Measurements from ENCODE around the gene CYP3A5.

Gene CYP3A5

GRCh38 chr7:99621271-99621670 is 58.5 kb downstream of the CYP3A5 start:
- no peaks in the 10 kb centered on the region for H4K20me1 ChIP-seq (ENCODE audit: insufficient read depth, low read length)
- no peak for DNase-seq
- H2AFZ ChIP-seq (ENCODE audit: low read length): no peak overlapping the region
- H3K27me3 ChIP-seq (replicated peaks; ENCODE audit: insufficient read depth, low read length): no peaks in the 10 kb centered on the region
- H3K27ac ChIP-seq (ENCODE audit: low read length): no peak overlapping the region
- H3K4me2 ChIP-seq (ENCODE audit: low read depth, low read length): no peak overlapping the region
- peaks cover 12% of the 10 kb centered on the region for H3K36me3 ChIP-seq (replicated peaks; ENCODE audit: insufficient read depth, low read length)
- H3F3A ChIP-seq (ENCODE audit: insufficient read depth, low read length): no peaks in the 10 kb centered on the region
- peaks cover 45% of the 10 kb centered on the region for H3K79me2 ChIP-seq (ENCODE audit: low read length)
- TF ChIP-seq EZH2 (optimal IDR thresholded peaks at IDR 0.05; ENCODE audit: low read depth, low read length) (no peak), EZH2phosphoT487 (IDR thresholded peaks at IDR 0.05; ENCODE audit: low read length) (no peak)
- TF ChIP-seq, protein P1, sequence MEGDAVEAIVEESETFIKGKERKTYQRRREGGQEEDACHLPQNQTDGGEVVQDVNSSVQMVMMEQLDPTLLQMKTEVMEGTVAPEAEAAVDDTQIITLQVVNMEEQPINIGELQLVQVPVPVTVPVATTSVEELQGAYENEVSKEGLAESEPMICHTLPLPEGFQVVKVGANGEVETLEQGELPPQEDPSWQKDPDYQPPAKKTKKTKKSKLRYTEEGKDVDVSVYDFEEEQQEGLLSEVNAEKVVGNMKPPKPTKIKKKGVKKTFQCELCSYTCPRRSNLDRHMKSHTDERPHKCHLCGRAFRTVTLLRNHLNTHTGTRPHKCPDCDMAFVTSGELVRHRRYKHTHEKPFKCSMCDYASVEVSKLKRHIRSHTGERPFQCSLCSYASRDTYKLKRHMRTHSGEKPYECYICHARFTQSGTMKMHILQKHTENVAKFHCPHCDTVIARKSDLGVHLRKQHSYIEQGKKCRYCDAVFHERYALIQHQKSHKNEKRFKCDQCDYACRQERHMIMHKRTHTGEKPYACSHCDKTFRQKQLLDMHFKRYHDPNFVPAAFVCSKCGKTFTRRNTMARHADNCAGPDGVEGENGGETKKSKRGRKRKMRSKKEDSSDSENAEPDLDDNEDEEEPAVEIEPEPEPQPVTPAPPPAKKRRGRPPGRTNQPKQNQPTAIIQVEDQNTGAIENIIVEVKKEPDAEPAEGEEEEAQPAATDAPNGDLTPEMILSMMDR (IDR thresholded peaks at IDR 0.05; ENCODE audit: low read length): no peak
- no peak overlapping the region for H3K9ac ChIP-seq (ENCODE audit: low read length)
- H3K4me1 ChIP-seq (ENCODE audit: low read length): peaks cover 5% of the 10 kb centered on the region
- H3K9me2 ChIP-seq (replicated peaks; ENCODE audit: insufficient read depth, low read length): no peaks in the 10 kb centered on the region
- no peaks in the 10 kb centered on the region for H3K9me3 ChIP-seq (replicated peaks; ENCODE audit: insufficient read depth, low read length)
- H3K4me3 ChIP-seq (ENCODE audit: low read length): no peak overlapping the region

DNA sequence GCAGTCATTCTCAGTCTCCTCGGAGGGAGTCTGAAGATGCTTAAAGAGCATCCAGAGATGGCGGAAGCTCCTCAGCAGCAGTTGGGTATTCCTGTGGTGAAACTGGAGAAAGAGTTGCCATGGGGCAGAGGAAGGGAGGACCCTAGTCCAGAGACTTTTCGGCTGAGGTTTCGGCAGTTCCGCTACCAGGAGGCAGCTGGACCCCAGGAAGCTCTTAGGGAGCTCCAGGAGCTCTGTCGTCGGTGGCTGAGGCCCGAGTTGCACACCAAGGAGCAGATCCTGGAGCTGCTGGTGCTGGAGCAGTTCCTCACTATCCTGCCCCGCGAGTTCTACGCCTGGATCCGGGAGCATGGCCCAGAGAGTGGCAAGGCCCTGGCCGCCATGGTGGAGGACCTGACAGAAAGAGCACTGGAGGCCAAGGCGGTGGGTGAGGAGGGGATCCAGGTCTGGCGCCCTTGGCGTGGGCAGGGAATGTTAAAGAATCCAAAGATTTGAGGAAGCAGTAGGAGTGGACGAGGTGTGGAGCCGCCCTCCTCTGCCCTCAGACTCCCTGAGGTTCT is 60.1 kb downstream of the CYP3A5 start:
- no peak overlapping the region for H3K4me2 ChIP-seq (ENCODE audit: low read depth, low read length)
- TF ChIP-seq EZH2 (optimal IDR thresholded peaks at IDR 0.05; ENCODE audit: low read depth, low read length): no peak
- TF ChIP-seq, protein P1 (IDR thresholded peaks at IDR 0.05; ENCODE audit: low read length): no peak
- TF ChIP-seq EZH2phosphoT487 (IDR thresholded peaks at IDR 0.05; ENCODE audit: low read length): no peak

GRCh38 chr7:99618726-99619125 is 61.1 kb downstream of the CYP3A5 start:
- Histone ChIP-seq H3K79me2 (ENCODE audit: low read length) (peaks cover 42% of the 10 kb centered on the region), H3K9me3 (replicated peaks; ENCODE audit: insufficient read depth, low read length) (no peaks in the 10 kb centered on the region), H3K9ac (ENCODE audit: low read length) (no peak overlapping the region), H2AFZ (ENCODE audit: low read length) (no peak overlapping the region), H3K36me3 (replicated peaks; ENCODE audit: insufficient read depth, low read length) (peaks cover 7% of the 10 kb centered on the region; the same call in 1 of the 2 replicates), H3K4me2 (ENCODE audit: low read depth, low read length) (no peak overlapping the region), H3K27ac (ENCODE audit: low read length) (no peak overlapping the region), H3F3A (ENCODE audit: insufficient read depth, low read length) (no peaks in the 10 kb centered on the region), H3K27me3 (replicated peaks; ENCODE audit: insufficient read depth, low read length) (no peaks in the 10 kb centered on the region), H3K4me1 (ENCODE audit: low read length) (peaks cover 9% of the 10 kb centered on the region), H4K20me1 (ENCODE audit: insufficient read depth, low read length) (no peaks in the 10 kb centered on the region), H3K4me3 (ENCODE audit: low read length) (no peak overlapping the region), H3K9me2 (replicated peaks; ENCODE audit: insufficient read depth, low read length) (no peaks in the 10 kb centered on the region)
- TF ChIP-seq, protein P1 (IDR thresholded peaks at IDR 0.05; ENCODE audit: low read length): no peak
- TF ChIP-seq EZH2 (optimal IDR thresholded peaks at IDR 0.05; ENCODE audit: low read depth, low read length) (no peak), EZH2phosphoT487 (IDR thresholded peaks at IDR 0.05; ENCODE audit: low read length) (no peak)
- no peak for DNase-seq

More for the DNA sequence above, 60.1 kb downstream of the CYP3A5 start:
- no peaks in the 10 kb centered on the region for H3K9me2 ChIP-seq (replicated peaks; ENCODE audit: insufficient read depth, low read length)
- H3K9ac ChIP-seq (ENCODE audit: low read length): no peak overlapping the region
- peaks cover 9% of the 10 kb centered on the region for H3K4me1 ChIP-seq (ENCODE audit: low read length)
- H3K79me2 ChIP-seq (ENCODE audit: low read length): peaks cover 42% of the 10 kb centered on the region
- no peaks in the 10 kb centered on the region for H4K20me1 ChIP-seq (ENCODE audit: insufficient read depth, low read length)
- no peaks in the 10 kb centered on the region for H3K27me3 ChIP-seq (replicated peaks; ENCODE audit: insufficient read depth, low read length)
- no peak overlapping the region for H2AFZ ChIP-seq (ENCODE audit: low read length)
- no peaks in the 10 kb centered on the region for H3F3A ChIP-seq (ENCODE audit: insufficient read depth, low read length)
- no peaks in the 10 kb centered on the region for H3K9me3 ChIP-seq (replicated peaks; ENCODE audit: insufficient read depth, low read length)
- no peak overlapping the region for H3K27ac ChIP-seq (ENCODE audit: low read length)
- DNase-seq: no peak
- no peak overlapping the region for H3K4me3 ChIP-seq (ENCODE audit: low read length)
- peaks cover 7% of the 10 kb centered on the region for H3K36me3 ChIP-seq (replicated peaks; ENCODE audit: insufficient read depth, low read length)
